Panc1 (cell line): ENCODE results near the gene AMN1. TPM values are rescaled to one million over a fixed set of nuclear protein-coding genes. Genes with fewer than 3 reads are reported as not detected.

Source experiments
- ATAC-seq: fragments of 200-7000 bp; cut with Tn5 transposase; 2 replicates; pipeline ENCODE4 v1.9.1; 2020; ENCODE audit warnings: mild to moderate bottlenecking, moderate library complexity
- BruUV-seq: library from RNA; stranded (reverse); fragments of 400-500 nt; replicated peaks from 2 replicates; lab custom pipeline; 2021; lab: Mats Ljungman, UMichigan
- CTCF ChIA-PET: fragments of 300-600 bp; sonication (Branson Sonifier 250); formaldehyde crosslinking; loops from one replicate; lab custom pipeline; 2022; ENCODE audit warnings: antibody characterized with exemption; lab: Charles Lee
- POLR2A ChIA-PET: fragments of 300-600 bp; sonication (Branson Sonifier 250); formaldehyde crosslinking; loops from one replicate; lab custom pipeline; 2022; ENCODE audit warnings: antibody characterized with exemption; lab: Charles Lee
- DNase-seq: peaks from one replicate; pipeline ENCODE4 v3.0.0-alpha.2; 2010; ENCODE audit warnings: low read depth, low spot score
- H3K27ac ChIP-seq: 2 replicates; pipeline ENCODE4 v1.5.1; 2011; ENCODE audit warnings: mild to moderate bottlenecking, low read length, inconsistent platforms
- H3K27me3 ChIP-seq: fragments of 200-500 bp; sonication (Bioruptor generic); 2 replicates; pipeline ENCODE4 v1.6.0; 2014; ENCODE audit warnings: low read length, inconsistent platforms; ENCODE audit not compliant: control insufficient read depth, insufficient read depth
- H3K36me3 ChIP-seq: fragments of 200-500 bp; sonication (Bioruptor generic); 2 replicates; pipeline ENCODE4 v1.5.1; 2014; ENCODE audit warnings: inconsistent platforms, mild to moderate bottlenecking, low read length, moderate library complexity; ENCODE audit not compliant: control insufficient read depth, insufficient read depth
- H3K4me1 ChIP-seq: 2 replicates; pipeline ENCODE4 v1.5.1; 2011; ENCODE audit warnings: inconsistent platforms, mild to moderate bottlenecking, low read length, moderate library complexity; ENCODE audit not compliant: control insufficient read depth, insufficient read depth
- H3K4me3 ChIP-seq, 2 experiments: 2 replicates each; pipeline ENCODE4 v1.5.1; 2011 to 2012; ENCODE audit warnings: low read depth in 2 of 2, low read length in 2 of 2, mild to moderate bottlenecking in 2 of 2, inconsistent platforms in 1 of 2, moderate library complexity in 1 of 2
- H3K9me3 ChIP-seq: fragments of 200-500 bp; sonication (Bioruptor generic); 2 replicates; pipeline ENCODE4 v1.5.1; 2014; ENCODE audit warnings: low read depth, mild to moderate bottlenecking, inconsistent platforms, low read length, moderate library complexity; ENCODE audit not compliant: control insufficient read depth, insufficient read depth
- CTCF ChIP-seq: fragments of 450-650 bp; IDR thresholded peaks from 2 replicates; pipeline ENCODE4 v1.5.1; 2017; ENCODE audit warnings: mild to moderate bottlenecking
- POLR2AphosphoS5 ChIP-seq: IDR thresholded peaks from 2 replicates; pipeline ENCODE4 v1.6.1; 2012; ENCODE audit warnings: mild to moderate bottlenecking, low read depth, low read length, moderate library complexity
- REST ChIP-seq, 2 experiments: IDR thresholded peaks; 2 replicates each; pipeline ENCODE4 v1.6.1; 2011 to 2012; ENCODE audit warnings: low read depth in 2 of 2, control low read depth in 1 of 2, low read length in 1 of 2, mild to moderate bottlenecking in 1 of 2, moderate library complexity in 1 of 2; ENCODE audit not compliant: insufficient read depth in 1 of 2
- SIN3A ChIP-seq: IDR thresholded peaks from 2 replicates; pipeline ENCODE4 v1.6.1; 2012; ENCODE audit warnings: low read depth, mild to moderate bottlenecking, low read length, moderate library complexity, borderline replicate concordance; ENCODE audit not compliant: insufficient read depth
- TCF7L2 ChIP-seq: IDR thresholded peaks from 2 replicates; pipeline ENCODE4 v1.6.1; 2011; ENCODE audit warnings: mild to moderate bottlenecking, low read depth, low read length, inconsistent platforms
- in situ Hi-C: cut with HindIII; loops from 2 replicates; pipeline ENCODE4 v1.10.0; 2016; ENCODE audit warnings: low sequenced_read_pairs, low pct_unique_long_range_greater_than_20kb
- intact Hi-C: fragments of 100-400 bp; cut with micrococcal nuclease; formaldehyde crosslinking; loops from one replicate; pipeline ENCODE4 v1.10.0; 2022; ENCODE audit not compliant: unreplicated experiment
- total RNA-seq: library from RNA; stranded (reverse); gene quantifications from one replicate; pipeline ENCODE4 v1.2.1, GENCODE V29; 2021; ENCODE audit not compliant: unreplicated experiment

Gene AMN1
- total RNA-seq, 1 experiment from 2014 or later = 16.4 TPM

GRCh38 chr12:31650918-31651317, 77.9 kb downstream of the AMN1 start:
- Histone ChIP-seq H3K4me1 (0 out of 2 replicates have a peak, but pooled peaks cover 3% of the 10 kb centered on the region), H3K36me3 (no peaks in the 10 kb centered on the region), H3K4me3 (peak overlapping the region in 1 of 2 experiments; percentile 27; a peak in 1 of 4 replicates), H3K9me3 (no peaks in the 10 kb centered on the region), H3K27ac (no peak overlapping the region), H3K27me3 (no peaks in the 10 kb centered on the region)
- ChIA-PET POLR2A (interaction anchor here (0.7 kb wide), 1 partner anchor 248 kb away, joined by 5 read pairs; no protein-coding TSS in a partner anchor), CTCF (no interaction called here)
- no TSS peak for BruUV-seq
- DNase-seq = no peak
- TF ChIP-seq SIN3A (no peak), TCF7L2 (no peak), REST (IDR thresholded peaks at IDR 0.05; ENCODE audit: insufficient read depth in 1 of 2, low read depth in 2 of 2, low read length in 1 of 2) (no peak), CTCF (no peak), POLR2AphosphoS5 (no peak)
- no peak for ATAC-seq
- intact Hi-C loops = loop anchor here (10.0 kb wide), 1 partner anchor 1024 kb away; the partner anchor contains the start of gene DNM1L
- in situ Hi-C loops = no loop called here

- DNase-seq (no peak), ATAC-seq (no peak; the same call in 1 of the 2 replicates)
- POLR2A ChIA-PET = no interaction called here
- Histone ChIP-seq H3K4me3 (no peak overlapping the region), H3K27ac (no peak overlapping the region), H3K36me3 (no peaks in the 10 kb centered on the region), H3K9me3 (no peaks in the 10 kb centered on the region), H3K27me3 (no peaks in the 10 kb centered on the region), H3K4me1 (no peaks in the 10 kb centered on the region)
- CTCF ChIA-PET = interaction anchor here (0.6 to 1.2 kb wide), 2 partner anchors 244 to 786 kb away, joined by 3 to 7 read pairs; no protein-coding TSS in a partner anchor
- no TSS peak for BruUV-seq
- in situ Hi-C loops = no loop called here
- TF ChIP-seq SIN3A (no peak), REST (IDR thresholded peaks at IDR 0.05; ENCODE audit: insufficient read depth in 1 of 2, low read depth in 2 of 2, low read length in 1 of 2) (no peak), TCF7L2 (no peak), CTCF (no peak), POLR2AphosphoS5 (no peak)
- intact Hi-C loops = no loop called here
These were observed 81.7 kb downstream of the AMN1 start for GRCh38 chr12:31647086-31647491.
